Prostate gland (tissue), 2 donors: ENCODE data around the gene EPHB4. TPM values are rescaled to one million over a fixed set of nuclear protein-coding genes. Genes with fewer than 3 reads are reported as not detected.

Experiments used
- DNase-seq: peaks from one replicate; pipeline ENCODE4 v3.0.0-alpha.2; 2019; ENCODE audit warnings: low spot score
- H3K27ac ChIP-seq, 2 donors: fragments of 200-600 bp; sonication (generic); 2 replicates each; pipeline ENCODE4 v1.5.1; 2017 to 2019
- H3K27me3 ChIP-seq: fragments of 200-600 bp; sonication (generic); replicated peaks from 2 replicates; pipeline ENCODE4 v1.5.1; 2019; ENCODE audit not compliant: insufficient read depth
- H3K36me3 ChIP-seq, 2 donors: fragments of 200-600 bp; sonication (generic); 1 replicate in 1 of 2; 2 replicates in 1 of 2; pipeline versions ENCODE4 v1.5.1 to v1.8.1; 2017 to 2019
- H3K4me1 ChIP-seq: fragments of 200-600 bp; sonication (generic); replicated peaks from 2 replicates; pipeline ENCODE4 v1.5.1; 2019
- H3K4me3 ChIP-seq, 2 donors: fragments of 200-600 bp; sonication (generic); 2 replicates each; pipeline ENCODE4 v1.5.1; 2017 to 2019
- H3K9me3 ChIP-seq: fragments of 200-600 bp; sonication (generic); 2 replicates; pipeline ENCODE4 v1.5.1; 2017
- POLR2A ChIP-seq: fragments of 450-650 bp; IDR thresholded peaks from one replicate; pipeline ENCODE4 v1.6.1; 2016; ENCODE audit warnings: antibody characterized with exemption, mild to moderate bottlenecking
- POLR2AphosphoS5 ChIP-seq: sonication (generic); formaldehyde crosslinking; IDR thresholded peaks from one replicate; pipeline ENCODE4 v1.6.1; 2017; ENCODE audit warnings: antibody characterized with exemption
- WGBS: methylation state at CpG from one replicate; pipeline ENCODE4 v1.1.5; 2018; 5-methylcytosine and 5-hydroxymethylcytosine counted together
- intact Hi-C: fragments of 100-400 bp; cut with DNase I; formaldehyde crosslinking; loops from one replicate; pipeline ENCODE4 v1.14.2; 2022
- total RNA-seq, 2 donors: library from RNA; depleted of rRNA; stranded (reverse); fragments of >200 nt; gene quantifications; one replicate each; pipeline ENCODE4 v1.1.0, GENCODE V29; 2016
- TF ChIP-seq, protein P1 (sequence below), 4 experiments: fragments of 200-600 bp in 2 of 4; fragments of 450-650 bp in 2 of 4; sonication (generic) in 2 of 4; IDR thresholded peaks; 1 replicate in 3 of 4; 2 replicates in 1 of 4; pipeline ENCODE4 v1.5.1; 2016 to 2019; ENCODE audit warnings: antibody characterized with exemption in 4 of 4, mild to moderate bottlenecking in 2 of 4, moderate library complexity in 2 of 4

Gene EPHB4
- total RNA-seq, 2 donors from 2014 or later, result 78.6 to 80.8 TPM

DNA sequence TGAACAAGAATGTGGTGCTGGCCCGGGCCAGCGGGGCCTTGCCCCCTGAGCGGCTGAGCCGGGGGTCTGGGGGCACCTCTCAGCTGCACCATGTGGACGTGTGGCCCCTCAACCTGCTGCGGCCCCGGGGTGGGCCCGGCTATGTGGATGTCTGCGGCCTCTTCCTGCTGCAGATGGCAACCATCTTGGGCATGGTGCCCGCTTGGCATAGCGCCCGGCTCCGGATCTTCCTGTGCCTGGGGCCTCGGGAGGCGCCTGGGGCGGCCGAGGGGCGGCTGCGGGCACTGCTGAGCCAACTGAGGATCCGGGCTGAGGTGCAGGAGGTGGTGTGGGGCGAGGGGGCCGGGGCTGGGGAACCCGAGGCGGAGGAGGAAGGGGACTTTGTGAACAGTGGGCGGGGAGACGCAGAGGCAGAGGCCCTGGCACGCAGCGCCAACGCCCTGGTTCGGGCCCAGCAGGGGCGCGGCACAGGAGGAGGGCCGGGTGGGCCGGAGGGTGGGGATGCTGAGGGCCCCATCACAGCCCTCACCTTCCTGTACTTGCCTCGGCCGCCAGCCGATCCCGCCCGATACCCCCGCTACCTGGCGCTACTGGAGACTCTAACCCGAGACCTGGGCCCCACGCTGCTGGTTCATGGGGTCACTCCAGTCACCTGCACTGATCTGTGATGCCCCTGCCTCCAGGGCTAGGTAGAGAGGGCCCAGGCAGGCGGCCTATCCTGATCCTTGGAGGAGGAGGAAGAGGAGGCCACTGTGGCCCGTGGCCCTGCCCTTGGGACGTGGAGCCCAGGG is 38.8 kb upstream of the EPHB4 start:
- peak; percentile 30 for TF ChIP-seq POLR2AphosphoS5
- TF ChIP-seq, protein P1, sequence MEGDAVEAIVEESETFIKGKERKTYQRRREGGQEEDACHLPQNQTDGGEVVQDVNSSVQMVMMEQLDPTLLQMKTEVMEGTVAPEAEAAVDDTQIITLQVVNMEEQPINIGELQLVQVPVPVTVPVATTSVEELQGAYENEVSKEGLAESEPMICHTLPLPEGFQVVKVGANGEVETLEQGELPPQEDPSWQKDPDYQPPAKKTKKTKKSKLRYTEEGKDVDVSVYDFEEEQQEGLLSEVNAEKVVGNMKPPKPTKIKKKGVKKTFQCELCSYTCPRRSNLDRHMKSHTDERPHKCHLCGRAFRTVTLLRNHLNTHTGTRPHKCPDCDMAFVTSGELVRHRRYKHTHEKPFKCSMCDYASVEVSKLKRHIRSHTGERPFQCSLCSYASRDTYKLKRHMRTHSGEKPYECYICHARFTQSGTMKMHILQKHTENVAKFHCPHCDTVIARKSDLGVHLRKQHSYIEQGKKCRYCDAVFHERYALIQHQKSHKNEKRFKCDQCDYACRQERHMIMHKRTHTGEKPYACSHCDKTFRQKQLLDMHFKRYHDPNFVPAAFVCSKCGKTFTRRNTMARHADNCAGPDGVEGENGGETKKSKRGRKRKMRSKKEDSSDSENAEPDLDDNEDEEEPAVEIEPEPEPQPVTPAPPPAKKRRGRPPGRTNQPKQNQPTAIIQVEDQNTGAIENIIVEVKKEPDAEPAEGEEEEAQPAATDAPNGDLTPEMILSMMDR (IDR thresholded peaks at IDR 0.05), result no peak
- no peak for TF ChIP-seq POLR2A
- 24% methylated on average over 42 of the region's 46 CpGs for WGBS
- intact Hi-C loops, result no loop called here
- peak overlapping the region; percentile 86 to 98 for H3K27ac ChIP-seq
- H3K4me1 ChIP-seq, result peaks cover 20% of the 10 kb centered on the region
- no peaks in the 10 kb centered on the region for H3K9me3 ChIP-seq
- DNase-seq, result peak; percentile 87
- H3K36me3 ChIP-seq, result no peaks in the 10 kb centered on the region
- H3K4me3 ChIP-seq, result peak overlapping the region; percentile 19 to 41
- H3K27me3 ChIP-seq, result no peaks in the 10 kb centered on the region

DNA sequence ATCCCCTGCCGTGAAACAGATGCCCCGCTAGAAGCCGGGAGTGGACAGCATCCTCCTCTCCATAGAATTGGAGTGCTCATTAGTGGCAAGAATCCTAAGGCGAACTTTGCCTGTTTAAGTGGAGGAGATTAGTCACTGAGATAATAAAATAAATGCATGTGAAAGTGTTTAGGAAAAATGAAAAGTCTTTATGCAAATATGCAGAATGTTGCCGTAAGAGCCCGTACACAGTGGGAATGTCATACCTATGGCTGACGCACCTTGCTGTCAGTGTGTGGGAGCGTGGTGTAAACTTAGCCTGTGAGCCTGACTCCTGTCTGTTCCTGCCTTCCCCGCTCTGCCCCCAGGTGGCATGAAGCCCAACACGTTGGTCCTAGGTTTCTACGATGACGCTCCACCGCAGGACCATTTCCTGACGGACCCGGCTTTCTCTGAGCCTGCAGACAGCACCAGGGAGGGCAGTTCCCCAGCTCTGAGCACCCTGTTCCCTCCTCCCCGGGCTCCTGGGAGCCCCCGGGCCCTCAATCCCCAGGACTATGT is 38.1 kb upstream of the EPHB4 start:
- intact Hi-C loops, result no loop called here
- H3K4me3 ChIP-seq, result no peak overlapping the region
- H3K9me3 ChIP-seq, result no peaks in the 10 kb centered on the region
- DNase-seq, result peak; percentile 49
- H3K4me1 ChIP-seq, result peaks cover 20% of the 10 kb centered on the region
- TF ChIP-seq POLR2AphosphoS5 (no peak), POLR2A (no peak)
- TF ChIP-seq, protein P1 (IDR thresholded peaks at IDR 0.05), result no peak
- H3K36me3 ChIP-seq, result no peaks in the 10 kb centered on the region
- 46% methylated on average over 16 of the region's 17 CpGs for WGBS
- peak overlapping the region; percentile 86 to 98 for H3K27ac ChIP-seq
- no peaks in the 10 kb centered on the region for H3K27me3 ChIP-seq

DNA sequence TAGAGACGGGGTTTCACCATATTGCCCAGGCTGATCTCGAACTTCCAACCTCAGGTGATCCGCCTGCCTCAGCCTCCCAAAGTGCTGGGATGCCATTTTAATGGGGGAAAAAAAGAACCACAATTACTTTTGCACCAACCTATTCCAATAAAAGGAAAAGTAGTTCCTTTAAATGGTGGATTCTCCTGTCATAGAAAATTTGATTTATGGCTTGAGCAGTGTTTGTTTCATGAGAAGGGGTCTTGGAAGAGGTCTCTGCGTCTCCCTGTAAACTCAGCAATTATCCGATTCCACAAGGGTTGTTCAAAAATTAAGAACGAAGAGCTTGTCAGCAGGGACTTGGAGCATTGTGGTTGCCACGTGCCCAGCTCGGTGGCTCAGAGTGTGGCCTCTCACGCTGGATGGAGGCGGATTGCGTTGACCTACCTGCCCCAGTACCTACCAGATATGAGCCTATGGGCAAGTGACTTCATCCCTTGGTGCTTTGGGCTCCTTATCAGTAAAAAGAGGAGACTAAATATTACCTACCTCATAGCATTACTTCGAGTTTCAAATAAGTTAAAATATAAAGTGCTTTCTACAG is 37.0 kb upstream of the EPHB4 start:
- TF ChIP-seq, protein P1 (IDR thresholded peaks at IDR 0.05), result no peak
- Histone ChIP-seq H3K9me3 (no peaks in the 10 kb centered on the region), H3K27ac (no peak overlapping the region), H3K4me3 (no peak overlapping the region), H3K4me1 (peaks cover 20% of the 10 kb centered on the region), H3K27me3 (no peaks in the 10 kb centered on the region), H3K36me3 (no peaks in the 10 kb centered on the region)
- intact Hi-C loops, result no loop called here
- no peak for DNase-seq
- WGBS, result 87% methylated on average over 12 of the region's 12 CpGs

DNA sequence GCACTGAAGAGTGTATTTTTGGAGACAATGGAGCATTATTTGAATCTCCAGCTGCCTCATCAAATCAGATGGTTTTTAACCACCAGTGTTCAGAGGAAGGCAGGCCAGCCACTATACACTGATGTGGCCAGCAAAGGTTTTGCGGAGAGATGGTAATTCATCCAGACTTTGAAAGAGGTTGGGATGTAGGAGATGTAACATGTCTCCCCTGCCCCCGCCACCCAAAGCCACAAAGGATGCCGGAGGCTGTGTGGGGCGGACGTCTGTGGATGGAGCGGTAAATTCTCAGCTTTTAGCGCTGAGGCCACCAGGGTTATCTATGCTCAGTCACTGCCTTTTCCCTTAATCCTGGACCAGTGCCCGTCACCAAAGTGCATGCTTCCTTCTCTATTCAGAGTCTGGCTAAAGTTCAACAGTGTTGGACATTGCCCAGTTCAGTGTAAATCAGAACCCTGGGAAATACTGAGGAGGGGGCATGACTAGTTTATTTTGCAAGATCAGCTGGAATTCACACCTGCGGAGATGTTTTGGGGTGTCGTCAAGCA is 36.2 kb upstream of the EPHB4 start:
- Histone ChIP-seq H3K4me1 (peaks cover 16% of the 10 kb centered on the region), H3K9me3 (no peaks in the 10 kb centered on the region), H3K27me3 (no peaks in the 10 kb centered on the region), H3K27ac (no peak overlapping the region), H3K4me3 (no peak overlapping the region), H3K36me3 (no peaks in the 10 kb centered on the region)
- no peak for DNase-seq
- WGBS, result 79% methylated on average over 10 of the region's 10 CpGs
- TF ChIP-seq, protein P1 (IDR thresholded peaks at IDR 0.05), result no peak
- TF ChIP-seq POLR2AphosphoS5, result no peak
- no peak for TF ChIP-seq POLR2A
- intact Hi-C loops, result no loop called here
